ENCODE measurements around the gene FGF14. TPM values are rescaled to one million over a fixed set of nuclear protein-coding genes. Genes with fewer than 3 reads are reported as not detected.

Gene FGF14
- total RNA-seq, 3 donors from 2014 or later (not counting 1 experiment from before 2014, with no cell fraction given) = not detected

DNA sequence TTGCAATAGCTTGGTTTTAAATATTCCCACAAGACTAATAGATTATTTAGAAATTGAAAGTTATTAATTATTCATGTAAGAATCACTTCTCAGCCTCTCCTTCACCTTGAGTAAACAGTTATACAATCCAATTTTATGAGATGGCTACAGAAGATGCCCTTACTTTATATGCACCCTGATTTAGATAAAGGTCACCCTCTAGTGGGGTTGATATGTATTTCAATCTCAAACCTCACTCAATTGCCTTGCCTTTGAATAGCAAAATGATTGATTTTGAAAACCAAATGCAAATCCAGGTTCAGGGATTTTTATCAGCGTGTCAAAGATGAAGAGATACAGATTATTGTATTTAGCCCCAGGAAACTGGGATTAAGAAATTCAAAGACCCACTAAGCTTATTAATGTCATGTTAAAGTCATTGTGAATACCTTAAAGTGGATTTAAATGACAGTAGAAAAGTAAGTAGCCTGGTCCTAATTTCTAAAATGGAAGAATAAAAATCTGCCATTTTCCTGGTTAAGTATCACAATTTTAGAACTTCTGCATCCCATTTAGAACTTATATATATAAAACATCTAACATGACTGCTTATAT is 644.3 kb downstream of the FGF14 start:
- H3K27ac ChIP-seq (ENCODE audit: low read length) = no peak overlapping the region
- no peaks in the 10 kb centered on the region for H3K9me3 ChIP-seq (ENCODE audit: control insufficient read depth, insufficient read depth, low read length)
- 0% methylated on average over 1 of the region's 1 CpG for WGBS (ENCODE audit: insufficient coverage)
- no peak overlapping the region for H3K4me3 ChIP-seq (ENCODE audit: low read length)
- DNase-seq (peak in 1 of 2 donors; percentile 55), ATAC-seq (peak in 1 of 3 donors; percentile 44)
- H3K36me3 ChIP-seq (ENCODE audit: control insufficient read depth, insufficient read depth, low read length) = no peaks in the 10 kb centered on the region
- TF ChIP-seq, protein P1, sequence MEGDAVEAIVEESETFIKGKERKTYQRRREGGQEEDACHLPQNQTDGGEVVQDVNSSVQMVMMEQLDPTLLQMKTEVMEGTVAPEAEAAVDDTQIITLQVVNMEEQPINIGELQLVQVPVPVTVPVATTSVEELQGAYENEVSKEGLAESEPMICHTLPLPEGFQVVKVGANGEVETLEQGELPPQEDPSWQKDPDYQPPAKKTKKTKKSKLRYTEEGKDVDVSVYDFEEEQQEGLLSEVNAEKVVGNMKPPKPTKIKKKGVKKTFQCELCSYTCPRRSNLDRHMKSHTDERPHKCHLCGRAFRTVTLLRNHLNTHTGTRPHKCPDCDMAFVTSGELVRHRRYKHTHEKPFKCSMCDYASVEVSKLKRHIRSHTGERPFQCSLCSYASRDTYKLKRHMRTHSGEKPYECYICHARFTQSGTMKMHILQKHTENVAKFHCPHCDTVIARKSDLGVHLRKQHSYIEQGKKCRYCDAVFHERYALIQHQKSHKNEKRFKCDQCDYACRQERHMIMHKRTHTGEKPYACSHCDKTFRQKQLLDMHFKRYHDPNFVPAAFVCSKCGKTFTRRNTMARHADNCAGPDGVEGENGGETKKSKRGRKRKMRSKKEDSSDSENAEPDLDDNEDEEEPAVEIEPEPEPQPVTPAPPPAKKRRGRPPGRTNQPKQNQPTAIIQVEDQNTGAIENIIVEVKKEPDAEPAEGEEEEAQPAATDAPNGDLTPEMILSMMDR (IDR thresholded peaks at IDR 0.05) = no peak
- no peaks in the 10 kb centered on the region for H3K4me1 ChIP-seq (ENCODE audit: control insufficient read depth, insufficient read depth, low read length)
- no peaks in the 10 kb centered on the region for H3K36me3 Mint-ChIP-seq
- H3K27me3 ChIP-seq (ENCODE audit: control insufficient read depth, insufficient read depth, low read length) = no peaks in the 10 kb centered on the region
- no peaks in the 10 kb centered on the region for H3K4me1 Mint-ChIP-seq
- peaks cover 0 to 4% of the 10 kb centered on the region in 2 donors for H3K27me3 Mint-ChIP-seq (ENCODE audit: low read depth in 2 of 2)
- intact Hi-C loops (cut with micrococcal nuclease) = loop anchor here (1.0 to 5.0 kb wide), 2 partner anchors 243 to 615 kb away; no protein-coding TSS in a partner anchor
- no peak overlapping the region for H3K4me3 Mint-ChIP-seq
- H3K9me3 Mint-ChIP-seq = no peaks in the 10 kb centered on the region
- H3K27ac Mint-ChIP-seq = no peak overlapping the region

DNA sequence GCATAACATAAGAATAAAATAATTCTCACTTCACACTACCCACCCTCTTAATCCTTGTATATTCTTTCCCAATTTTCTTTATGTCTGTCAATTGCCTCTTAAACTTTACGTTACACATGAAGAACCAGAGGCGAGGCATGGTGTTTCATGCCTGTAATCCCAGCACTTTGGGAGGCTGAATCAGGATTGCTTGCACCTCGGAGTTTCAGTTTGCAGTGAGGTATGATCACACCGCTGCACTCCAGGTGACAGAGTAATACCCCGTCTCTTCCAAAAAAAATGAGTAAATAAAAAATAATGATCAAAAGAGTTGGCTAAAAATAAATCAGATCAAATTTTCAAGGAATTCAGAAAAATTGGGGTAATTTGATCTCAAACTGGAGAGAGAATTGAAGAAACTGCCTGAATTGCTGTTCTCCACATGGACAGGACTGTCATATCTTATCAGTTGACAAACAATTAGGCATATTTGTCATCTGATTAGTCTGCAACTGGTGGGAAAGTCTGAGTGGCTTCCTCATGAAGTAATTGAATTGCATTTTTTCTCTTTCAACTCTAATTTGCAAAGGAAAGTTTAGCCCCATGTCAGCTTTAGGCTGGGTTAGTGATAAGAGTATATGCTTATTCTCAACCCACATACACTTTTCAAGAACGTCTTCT is 646.5 kb downstream of the FGF14 start:
- H3K4me1 Mint-ChIP-seq = no peaks in the 10 kb centered on the region
- no peaks in the 10 kb centered on the region for H3K4me1 ChIP-seq (ENCODE audit: control insufficient read depth, insufficient read depth, low read length)
- H3K27ac Mint-ChIP-seq = no peak overlapping the region
- intact Hi-C loops (cut with micrococcal nuclease) = loop anchor here (5.0 kb wide), 1 partner anchor 613 kb away; no protein-coding TSS in a partner anchor
- WGBS (ENCODE audit: insufficient coverage) = 93% methylated on average over 5 of the region's 6 CpGs
- H3K36me3 Mint-ChIP-seq = no peaks in the 10 kb centered on the region
- H3K4me3 Mint-ChIP-seq = no peak overlapping the region
- H3K4me3 ChIP-seq (ENCODE audit: low read length) = no peak overlapping the region
- no peaks in the 10 kb centered on the region for H3K27me3 ChIP-seq (ENCODE audit: control insufficient read depth, insufficient read depth, low read length)
- no peaks in the 10 kb centered on the region for H3K36me3 ChIP-seq (ENCODE audit: control insufficient read depth, insufficient read depth, low read length)
- TF ChIP-seq, protein P1 (IDR thresholded peaks at IDR 0.05) = no peak
- no peak for DNase-seq
- H3K9me3 ChIP-seq (ENCODE audit: control insufficient read depth, insufficient read depth, low read length) = no peaks in the 10 kb centered on the region
- no peak for ATAC-seq
- H3K27ac ChIP-seq (ENCODE audit: low read length) = no peak overlapping the region
- H3K27me3 Mint-ChIP-seq (ENCODE audit: low read depth in 2 of 2) = peaks cover 0 to under 1% of the 10 kb centered on the region in 2 donors
- no peaks in the 10 kb centered on the region for H3K9me3 Mint-ChIP-seq

DNA sequence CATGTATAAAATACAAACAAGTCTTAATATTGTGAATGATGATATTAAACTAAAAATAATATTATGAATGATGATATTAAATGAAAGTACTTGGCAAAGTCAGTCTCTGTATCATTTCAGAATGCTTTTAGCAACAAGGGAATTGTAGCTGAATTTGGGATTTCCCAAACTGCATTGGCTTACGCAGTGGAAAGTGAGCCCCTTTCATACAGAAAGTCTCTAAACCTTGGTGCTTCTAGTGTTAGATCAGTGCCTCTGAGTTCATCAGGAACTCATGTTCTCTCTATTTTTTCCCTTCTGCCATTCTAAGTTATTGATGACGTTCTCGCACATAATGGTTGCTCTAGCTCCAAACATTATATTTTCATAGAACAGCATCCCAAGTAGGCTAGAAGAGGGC is 649.4 kb downstream of the FGF14 start:
- H3K27ac ChIP-seq (ENCODE audit: low read length) = no peak overlapping the region
- H3K27me3 ChIP-seq (ENCODE audit: control insufficient read depth, insufficient read depth, low read length) = no peaks in the 10 kb centered on the region
- Mint-ChIP-seq H3K27ac (no peak overlapping the region), H3K4me3 (no peak overlapping the region), H3K36me3 (no peaks in the 10 kb centered on the region), H3K9me3 (no peaks in the 10 kb centered on the region), H3K27me3 (ENCODE audit: low read depth in 2 of 2) (no peaks in the 10 kb centered on the region), H3K4me1 (no peaks in the 10 kb centered on the region)
- no peak overlapping the region for H3K4me3 ChIP-seq (ENCODE audit: low read length)
- TF ChIP-seq, protein P1 (IDR thresholded peaks at IDR 0.05) = no peak
- DNase-seq = no peak
- ATAC-seq = no peak
- H3K4me1 ChIP-seq (ENCODE audit: control insufficient read depth, insufficient read depth, low read length) = no peaks in the 10 kb centered on the region
- H3K9me3 ChIP-seq (ENCODE audit: control insufficient read depth, insufficient read depth, low read length) = no peaks in the 10 kb centered on the region
- no peaks in the 10 kb centered on the region for H3K36me3 ChIP-seq (ENCODE audit: control insufficient read depth, insufficient read depth, low read length)
- intact Hi-C loops (cut with micrococcal nuclease) = no loop called here
- WGBS (ENCODE audit: insufficient coverage) = 89% methylated on average over 3 of the region's 3 CpGs

All from natural killer cell (primary cell).